Activated CD8-positive, alpha-beta memory T cell treated with anti-CD3 and anti-CD28 coated beads, Interleukin-2, amount 50 U/mL, for 24 hours (primary cell): Measurements from ENCODE around the gene TEAD3.
"Not testable (repeated sequence)": the region's sequence is repeated elsewhere in the genome, so short reads cannot be mapped to it uniquely, and the experiment has no call there.

Source experiments
- DNase-seq: peaks from one replicate; pipeline ENCODE4 v3.0.0-alpha.2; 2020; ENCODE audit errors: extremely low read depth

Gene TEAD3

DNA sequence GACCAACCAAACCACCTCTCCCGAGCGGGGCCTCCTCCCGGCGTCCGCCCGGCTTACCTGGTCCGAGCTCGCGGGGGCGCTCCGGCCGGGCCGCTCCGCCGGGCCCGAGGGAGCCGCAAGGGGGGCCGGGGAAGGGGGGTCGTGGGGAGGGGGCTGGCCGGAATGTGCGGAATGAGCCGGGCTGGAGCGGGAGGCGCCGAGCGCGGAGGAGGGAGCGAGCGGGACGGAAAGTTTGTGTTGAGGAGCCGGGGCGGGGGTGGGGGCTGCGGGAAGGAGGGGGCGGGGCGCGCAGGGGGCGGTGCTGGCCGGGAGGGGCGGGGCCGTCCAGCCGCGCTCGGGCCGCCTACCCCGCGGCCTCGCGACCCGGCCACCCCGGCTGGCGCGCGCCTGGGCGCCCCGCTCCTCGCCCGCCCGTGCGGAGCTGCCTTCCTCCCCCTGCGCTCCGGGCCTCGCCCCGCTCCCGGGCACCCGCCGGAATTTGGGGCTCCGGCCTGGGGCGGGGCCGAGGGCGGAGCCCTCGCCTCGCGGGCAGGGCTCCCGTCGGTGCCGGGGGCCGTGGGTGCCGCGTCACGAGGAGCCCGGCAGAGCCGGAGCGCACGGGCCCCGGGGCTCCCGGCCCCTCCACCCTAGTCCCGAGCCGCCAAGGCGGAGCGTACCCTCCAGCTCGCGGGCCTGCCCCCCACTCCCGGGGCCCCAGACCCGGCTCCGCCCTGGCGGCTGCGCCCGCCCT lies at the start of gene TEAD3:
Gene TEAD3 (minus strand): TSS at position 239 of the 730 bp plus-strand sequence.
- DNase-seq: no peak

DNA sequence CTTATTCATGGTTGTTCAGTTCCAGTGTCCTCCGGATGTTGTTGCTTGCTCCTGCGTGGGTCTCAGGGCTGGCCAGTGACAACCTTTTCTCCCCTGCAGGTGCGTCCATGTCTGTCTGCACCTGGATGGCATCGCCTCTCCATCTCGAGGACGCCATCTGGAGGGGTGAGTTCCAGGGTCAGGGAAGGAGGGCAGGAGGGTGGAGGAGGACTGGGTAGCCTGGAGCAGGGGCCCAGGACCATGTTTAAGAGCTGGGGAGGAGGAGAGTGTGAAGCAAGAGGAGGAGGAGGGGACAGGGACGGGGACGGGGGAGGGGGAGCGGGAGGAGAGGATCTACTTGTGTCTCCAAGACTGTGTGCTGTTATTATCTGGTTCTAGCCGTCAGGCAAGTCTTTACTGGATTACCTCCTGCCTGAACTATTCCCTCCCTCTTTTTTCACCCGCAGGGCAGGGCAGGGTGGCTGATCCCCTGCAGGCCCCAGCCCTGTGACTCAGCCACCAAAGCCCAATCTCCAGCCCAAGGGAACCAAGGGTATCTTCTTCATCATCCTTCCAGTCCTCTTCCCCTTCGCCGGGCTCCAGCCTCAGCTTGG lies 48.0 kb upstream of the TEAD3 start:
- DNase-seq: no peak

DNA sequence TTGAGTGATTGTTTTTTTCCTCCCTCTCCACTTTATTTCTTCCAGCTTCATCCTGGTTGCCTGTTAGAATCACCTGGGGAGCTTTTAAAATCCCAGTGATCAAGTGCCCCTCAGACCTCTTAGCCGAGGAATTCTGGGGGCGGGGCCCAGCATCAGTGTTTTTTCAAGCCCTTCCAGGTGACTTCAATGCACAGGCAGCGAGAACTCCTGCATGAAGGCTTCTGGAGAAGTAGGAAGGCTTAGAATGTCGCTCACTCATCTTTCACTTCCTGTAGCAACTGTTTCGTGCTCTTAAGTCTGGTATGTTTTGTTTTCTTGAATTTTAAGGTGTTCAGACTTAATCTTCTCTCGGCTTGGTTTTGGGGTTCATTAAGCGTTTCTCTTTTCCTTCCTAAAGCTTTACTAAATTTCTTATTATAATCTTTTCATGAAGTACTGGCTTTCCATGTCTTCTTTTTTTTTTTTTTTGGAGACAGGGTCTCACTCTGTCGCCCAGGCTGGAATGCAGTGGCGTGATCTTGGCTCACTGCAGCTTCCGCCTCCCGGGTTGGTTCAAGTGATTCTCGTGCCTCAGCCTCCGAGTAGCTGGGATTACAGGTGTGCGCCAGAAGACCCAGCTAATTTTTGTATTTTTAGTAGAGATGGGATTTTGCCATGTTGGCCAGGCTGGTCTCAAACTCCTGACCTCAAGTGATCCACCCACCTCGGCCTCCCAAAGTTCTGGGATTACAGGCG lies 46.7 kb upstream of the TEAD3 start:
- no peak for DNase-seq

DNA sequence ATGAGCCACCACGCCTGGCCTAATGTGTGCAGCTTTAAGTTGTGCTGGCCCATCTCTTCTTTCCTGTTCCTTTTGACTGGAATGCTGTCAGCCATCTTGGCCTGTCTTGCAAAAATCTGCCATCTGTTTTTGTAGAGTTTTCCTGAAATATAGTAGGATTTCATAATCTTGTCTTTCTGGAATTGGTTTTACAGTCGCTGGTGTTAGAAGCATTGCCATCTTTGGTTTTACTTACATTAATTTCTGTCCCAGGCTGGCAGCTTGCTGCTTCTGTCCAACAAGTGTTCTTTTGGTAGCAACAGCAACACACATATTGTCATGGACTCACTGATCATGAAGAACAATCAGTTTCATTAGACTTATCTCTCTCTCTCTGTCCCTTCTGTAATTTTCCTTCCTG lies 45.0 kb upstream of the TEAD3 start:
- no peak for DNase-seq

DNA sequence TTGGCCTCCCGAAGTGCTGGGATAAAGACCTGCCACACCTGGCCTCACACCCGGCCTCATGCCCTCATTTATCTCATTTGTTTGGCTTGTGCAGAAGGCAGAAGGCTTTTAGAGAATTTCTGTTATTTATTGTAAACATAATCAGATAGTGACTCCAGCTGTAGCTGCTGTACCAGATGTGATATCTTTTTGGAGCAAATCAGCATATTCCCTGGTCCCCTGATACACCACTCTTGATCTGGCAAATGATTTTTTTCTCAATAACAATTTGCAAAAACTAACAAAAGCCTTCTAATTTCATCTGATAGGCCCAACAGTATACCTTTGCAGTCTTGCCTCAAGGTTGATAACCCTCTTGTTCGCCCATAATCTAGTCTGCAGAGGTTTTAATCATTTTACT lies 42.3 kb upstream of the TEAD3 start:
- DNase-seq: no peak

DNA sequence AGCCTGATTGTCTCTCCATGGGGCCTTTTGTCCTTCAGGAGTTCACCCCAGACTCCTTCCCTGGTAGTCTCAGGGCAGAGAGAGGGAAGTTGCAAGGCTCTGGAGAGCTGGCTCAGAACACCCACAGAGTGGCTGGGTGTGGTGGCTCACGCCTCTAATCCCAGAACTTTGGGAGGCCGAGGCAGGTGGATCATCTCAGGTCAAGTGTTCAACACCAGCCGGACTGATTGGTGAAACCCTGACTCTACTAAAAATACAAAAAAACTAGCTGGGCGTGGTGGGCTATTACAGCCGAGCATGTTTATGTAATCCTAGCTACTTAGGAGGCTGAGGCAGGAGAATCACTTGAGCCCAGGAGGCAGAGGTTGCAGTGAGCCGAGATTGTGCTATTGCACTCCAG lies 39.0 kb upstream of the TEAD3 start:
- not testable (repeated sequence) for DNase-seq

DNA sequence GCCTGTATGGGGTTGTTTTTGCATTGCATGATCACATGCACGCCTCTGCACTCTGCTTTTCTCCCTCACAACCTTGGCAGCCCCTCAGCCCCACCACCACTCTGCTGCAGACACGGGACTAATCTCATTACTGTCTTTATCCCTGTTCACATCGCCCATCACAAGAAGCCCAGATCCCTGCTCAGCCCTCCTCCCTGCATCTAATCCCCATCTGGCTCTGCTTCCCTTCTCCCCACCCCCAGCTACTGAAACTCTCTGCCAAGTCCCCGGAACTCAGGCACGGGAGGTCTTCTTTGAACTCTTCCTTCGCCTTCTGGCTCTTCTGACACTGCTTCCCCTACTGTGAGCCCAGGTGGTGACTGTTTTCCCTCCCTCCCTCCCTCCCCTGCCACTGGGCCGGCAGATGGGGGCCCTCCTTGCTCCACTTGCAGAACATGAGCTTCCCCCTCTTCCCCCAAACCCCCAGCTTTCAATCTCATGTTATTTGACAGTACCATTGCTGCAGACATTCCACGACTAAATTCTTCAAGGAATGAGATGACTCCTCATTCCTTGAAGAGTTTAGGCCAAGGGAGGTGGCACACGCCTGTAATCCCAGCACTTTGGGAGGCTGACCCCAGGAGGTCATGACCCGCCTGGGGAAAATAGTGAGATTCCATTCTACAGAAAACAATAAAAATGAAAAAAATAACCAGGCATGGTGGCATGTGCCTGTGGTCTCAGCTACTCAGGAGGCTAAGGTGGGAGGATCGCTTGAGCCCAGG lies 37.7 kb upstream of the TEAD3 start:
- no peak for DNase-seq

DNA sequence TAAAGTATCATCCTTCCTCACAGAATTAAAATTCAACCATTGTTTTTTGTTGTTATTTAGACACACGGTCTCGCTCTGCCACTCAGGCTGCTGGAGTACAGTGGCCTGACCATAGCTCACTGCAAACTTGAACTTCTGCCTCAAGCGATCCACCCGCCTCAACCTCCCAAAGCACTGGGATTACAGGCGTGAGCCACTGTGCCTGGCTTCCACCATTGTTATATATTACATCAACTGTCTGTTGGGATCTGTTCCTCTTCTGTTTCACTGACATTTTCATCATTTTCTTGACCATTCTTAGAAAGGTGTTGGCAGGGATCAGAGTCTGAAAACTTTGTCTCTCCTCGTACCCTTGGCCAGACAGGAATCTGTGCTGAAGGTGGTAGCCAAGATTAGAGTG lies 37.1 kb upstream of the TEAD3 start:
- DNase-seq: no peak

DNA sequence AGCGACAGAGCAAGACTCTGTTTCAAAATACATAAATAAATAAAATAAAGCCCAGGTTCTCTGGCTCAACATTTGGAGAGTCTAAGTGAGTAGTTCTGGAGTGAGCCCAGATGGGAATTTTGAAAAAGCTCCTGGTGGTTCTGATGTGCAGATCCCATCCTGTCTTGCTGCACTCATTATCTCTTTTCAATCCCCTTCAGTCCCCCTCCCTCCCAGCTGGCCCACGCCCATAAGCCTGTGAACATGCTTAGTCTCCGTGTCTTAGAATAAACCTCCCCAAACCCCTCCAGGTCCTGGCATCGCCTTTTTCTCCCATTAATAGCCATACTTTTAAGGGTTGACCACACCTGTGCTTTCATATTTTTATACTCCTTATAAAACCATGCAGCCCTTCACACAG lies 35.2 kb upstream of the TEAD3 start:
- DNase-seq: no peak

DNA sequence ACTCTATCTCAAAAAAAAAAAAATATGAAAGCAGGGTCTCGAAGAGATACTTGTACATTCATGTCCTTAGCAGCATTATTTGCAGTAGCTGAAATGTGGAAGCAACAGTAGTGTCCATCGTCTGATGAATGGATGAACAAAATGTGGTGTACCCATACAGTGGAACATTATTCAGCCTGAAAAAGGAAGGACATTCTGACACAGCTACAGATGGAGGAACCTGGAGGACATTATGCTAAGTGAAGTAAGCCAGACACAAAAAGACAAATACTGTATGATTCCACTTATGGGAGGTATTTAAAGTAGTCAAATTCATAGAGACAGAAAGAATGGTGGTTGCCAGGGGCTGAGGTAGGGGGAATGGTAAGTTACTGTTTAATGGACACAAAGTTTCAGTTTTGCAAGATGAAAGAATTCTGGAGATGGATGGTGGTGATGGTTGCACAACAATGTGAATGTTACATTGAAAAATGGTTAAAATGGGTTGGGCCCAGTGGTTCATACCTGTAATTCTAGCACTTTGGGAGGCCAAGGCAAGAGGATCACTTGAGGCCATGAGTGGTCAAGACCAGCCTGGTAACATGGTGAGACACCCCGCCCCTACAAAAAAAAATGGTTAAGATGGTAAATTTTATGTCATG lies 27.6 kb upstream of the TEAD3 start:
- DNase-seq: no peak

DNA sequence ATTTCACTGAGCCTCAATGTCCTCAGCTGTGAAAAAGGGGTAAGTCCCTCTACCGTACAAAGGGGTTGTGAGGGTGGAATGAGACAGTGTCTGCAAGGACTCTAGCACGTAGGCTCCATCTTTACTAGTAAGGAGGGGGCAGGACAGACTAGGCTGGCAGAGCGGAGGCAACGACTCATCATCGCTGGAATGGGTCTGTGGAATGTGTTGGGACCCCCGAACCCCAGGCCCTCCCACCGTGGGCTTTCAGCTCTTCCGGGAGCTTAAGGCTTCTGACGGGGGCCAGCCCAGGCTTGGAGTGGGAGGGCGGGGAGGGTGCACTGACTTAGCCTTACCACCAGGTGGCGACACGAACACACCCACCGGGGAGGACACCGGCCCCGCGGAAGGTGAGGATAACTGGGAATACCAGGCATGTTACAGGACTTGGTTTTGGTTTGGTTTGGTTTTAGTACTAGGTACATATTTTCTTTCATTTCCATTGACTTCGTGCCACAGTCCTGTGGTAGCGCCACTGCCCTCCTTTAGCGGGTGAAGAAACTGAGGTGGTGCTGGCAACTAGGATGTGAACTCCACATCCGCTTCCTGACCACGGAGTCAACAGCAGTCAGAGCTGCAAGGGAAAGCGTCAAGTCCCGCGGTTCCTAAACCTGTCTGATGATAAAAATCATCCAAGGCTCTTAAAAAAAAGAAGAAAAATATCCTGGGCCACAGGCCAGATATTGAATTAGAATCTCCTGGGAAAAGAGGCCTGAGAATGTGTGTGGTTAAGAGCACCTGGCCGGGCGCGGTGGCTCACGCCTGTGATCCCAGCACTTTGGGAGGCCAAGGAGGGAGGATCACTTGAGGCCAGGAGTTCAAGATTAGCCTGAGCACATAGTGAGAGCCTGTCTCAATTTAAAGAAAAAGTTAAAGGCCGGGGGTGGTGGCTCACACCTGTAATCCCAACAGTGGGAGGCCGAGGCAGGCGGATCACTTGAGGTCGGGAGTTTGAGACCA lies 26.1 kb upstream of the TEAD3 start:
- peak; percentile 50 for DNase-seq

DNA sequence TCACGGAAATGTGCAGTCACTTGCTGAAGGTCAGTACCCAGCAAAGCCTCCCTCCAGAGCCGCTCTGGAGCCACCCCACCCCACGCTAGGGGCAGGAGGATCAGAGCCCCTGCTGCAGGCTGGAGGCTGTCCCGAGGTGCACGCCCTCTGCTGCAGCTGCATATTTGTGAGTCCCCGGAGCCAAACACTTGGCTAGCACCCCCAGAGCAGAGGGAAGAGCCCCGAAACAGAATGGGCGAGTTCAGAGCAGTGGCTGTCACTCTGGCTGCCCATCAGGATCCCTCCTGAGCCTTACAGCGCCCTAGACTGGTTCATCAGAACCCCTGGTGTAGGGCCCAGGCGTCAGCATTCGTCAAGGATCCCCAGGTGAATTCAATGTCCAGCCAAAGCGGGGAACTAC lies 25.3 kb upstream of the TEAD3 start:
- no peak for DNase-seq

DNA sequence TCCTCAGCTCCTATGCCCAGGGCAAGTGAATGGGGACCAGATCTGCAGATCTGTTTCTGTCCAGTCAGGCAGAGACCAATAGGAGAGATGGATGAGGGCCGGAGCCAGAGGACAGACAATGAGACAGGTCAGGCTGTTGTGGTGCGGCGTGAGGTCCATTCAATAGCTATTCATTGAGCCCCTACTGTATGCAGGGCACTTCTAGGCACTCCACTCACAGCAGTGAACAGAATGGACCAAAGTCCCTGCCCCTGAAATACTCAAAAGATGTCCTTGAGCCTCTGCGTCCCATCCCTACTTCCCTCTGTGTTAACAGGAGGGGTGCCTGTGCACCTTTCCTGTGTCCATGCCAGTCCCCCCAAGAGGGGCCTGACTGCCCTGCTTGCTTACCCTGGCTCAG lies 24.4 kb upstream of the TEAD3 start:
- no peak for DNase-seq

DNA sequence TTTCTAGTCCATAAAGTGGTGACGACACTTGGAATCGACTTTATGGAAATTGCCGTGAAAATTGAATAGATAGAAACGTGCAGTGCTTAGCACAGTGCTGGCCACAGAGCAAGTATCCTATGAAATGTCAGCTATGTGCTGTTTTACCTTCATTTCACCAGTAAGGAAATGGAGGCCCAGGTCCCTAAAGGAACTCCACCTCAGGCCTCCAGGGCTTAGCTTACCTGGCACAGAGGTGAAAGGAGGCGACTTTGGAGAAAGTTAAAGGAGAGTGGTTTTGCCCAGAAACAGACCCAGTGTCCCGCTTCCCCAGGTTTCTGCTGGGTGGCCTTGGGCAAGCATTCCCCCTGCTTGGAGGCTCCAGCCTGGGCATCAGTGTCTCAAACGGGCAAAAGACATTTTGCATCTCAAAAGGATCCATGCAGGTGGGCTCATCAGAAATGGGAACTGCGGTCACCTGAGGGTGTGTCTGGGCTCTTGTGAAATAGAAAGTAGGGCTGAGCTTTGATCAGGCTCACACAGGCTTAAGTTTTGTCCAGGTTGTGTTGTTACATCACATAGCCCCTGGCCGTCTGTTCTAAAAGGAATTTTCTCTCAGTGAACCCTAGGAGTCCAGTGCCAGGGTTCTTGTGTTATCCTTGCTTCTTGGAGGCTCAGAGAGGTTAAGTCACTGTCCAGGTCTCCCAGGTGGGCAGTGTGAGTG lies 22.6 kb upstream of the TEAD3 start:
- no peak for DNase-seq

DNA sequence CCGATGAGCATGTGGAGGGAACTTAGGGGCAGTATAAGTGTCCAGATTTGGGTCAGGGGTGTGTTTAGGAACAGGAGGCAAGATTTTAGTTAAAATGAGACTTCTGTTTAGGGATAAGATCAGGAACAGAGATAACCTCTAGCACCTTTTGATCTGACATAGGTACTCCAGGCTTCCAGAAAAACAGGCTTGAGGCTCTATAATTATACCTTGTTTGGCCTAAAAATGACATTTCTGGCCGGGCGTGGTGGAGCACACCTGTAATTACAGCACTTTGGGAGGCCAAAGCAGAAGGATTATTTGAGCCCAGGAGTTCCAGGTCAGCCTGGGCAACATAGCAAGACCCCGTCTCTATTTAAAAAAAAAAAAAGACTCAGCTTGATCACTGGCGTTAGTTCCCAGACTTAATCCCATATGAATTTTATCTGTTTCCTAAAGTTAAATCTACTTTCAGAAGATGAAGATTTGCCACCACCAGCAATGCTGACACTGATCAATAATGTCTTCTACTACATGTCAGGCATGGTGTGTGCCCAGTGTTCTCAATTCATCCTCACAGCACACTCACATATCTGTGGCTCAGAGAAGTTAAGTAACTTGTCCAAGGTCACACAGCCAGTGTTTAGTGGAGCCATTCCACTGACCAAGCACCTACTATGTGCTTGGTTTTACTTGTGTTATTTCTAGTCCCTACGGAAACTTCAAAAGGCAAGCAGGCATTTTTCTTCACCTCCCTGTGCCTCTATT lies 21.9 kb upstream of the TEAD3 start:
- DNase-seq: no peak

DNA sequence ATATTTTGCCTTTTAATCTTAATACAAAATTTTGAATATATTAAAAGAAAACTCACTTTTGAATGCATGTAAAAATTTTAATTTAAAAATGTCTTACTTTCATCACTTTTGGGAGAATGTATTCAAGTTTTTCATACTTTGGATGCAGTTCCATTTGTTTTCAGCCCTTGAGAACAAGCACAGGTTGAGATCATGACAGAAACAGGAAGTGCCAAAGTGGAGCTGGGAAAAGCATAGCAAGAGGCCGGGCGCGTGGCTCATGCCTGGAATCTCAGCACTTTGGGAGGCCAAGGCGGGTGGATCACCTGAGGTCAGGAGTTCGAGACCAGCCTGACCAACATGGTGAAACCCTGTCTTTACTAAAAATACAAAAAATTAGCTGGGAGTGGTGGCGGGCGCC lies 21.1 kb upstream of the TEAD3 start:
- not testable (repeated sequence) for DNase-seq

DNA sequence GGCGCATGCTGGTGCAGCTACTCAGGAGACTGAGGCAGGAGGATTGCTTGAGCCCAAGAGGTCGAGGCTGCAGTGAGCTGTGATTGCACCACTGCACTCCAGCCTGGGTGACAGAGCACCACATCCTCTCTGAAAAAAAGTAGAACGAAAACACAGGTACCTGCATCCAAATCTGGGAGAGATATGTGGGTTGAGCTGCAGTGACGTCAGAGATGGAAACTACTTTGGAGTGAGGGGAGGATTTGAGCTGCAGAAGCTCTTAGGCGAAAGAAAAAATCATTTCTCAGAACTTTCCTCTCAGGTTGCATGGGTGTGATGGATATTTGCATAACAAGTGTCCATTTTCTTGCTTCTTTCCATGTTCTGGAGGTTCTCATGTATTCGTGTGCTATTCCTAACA lies 19.8 kb upstream of the TEAD3 start:
- no peak for DNase-seq

DNA sequence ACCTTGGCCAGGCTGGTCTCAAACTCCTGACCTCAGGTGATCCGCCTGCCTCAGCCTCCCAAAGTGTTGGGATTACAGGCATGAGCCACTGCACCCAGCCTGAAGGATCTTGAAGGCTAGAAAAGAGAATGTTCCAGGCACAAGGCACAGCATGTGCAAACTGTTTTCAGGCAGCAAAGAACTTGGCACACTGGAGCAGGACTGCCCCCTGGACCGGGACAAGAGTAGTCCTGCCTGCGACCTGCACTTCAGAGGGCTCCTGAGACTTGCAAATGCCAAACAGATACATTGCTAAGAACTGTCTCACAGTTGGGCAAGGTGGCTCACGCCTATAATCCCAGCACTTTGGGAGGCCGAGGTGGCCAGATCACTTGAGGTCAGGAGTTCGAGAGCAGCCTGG lies 19.1 kb upstream of the TEAD3 start:
- not testable (repeated sequence) for DNase-seq

DNA sequence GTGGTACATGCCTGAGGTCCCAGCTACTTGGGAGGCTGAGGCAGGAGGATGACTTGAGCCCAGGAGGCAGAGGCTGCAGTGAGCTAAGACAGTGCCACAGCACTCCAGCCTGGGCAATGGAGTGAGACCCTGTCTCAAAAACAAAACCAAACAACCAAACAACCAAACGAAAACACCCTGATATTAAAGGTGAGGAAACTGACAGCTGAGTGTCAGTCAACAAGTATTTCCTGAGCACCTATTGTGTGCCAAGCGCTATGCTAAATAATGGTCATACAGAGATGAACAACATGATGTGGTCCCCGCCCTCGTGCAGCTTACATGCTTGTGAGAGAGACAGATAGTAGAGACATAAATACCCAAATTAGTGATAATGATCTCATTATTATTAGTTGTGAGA lies 17.7 kb upstream of the TEAD3 start:
- no peak for DNase-seq
